ENCODE data around the gene LRRC4B. TPM values are rescaled to one million over a fixed set of nuclear protein-coding genes. Genes with fewer than 3 reads are reported as not detected.

Gene LRRC4B
- total RNA-seq, 4 donors from 2014 or later = 0.33 to 0.81 (median 0.34) TPM; not detected in 1

- Histone ChIP-seq H3K4me3 (peak overlapping the region in 2 of 4 donors; percentile 36 to 47), H3K36me3 (no peaks in the 10 kb centered on the region), H3K4me1 (peaks cover 0 to 11% of the 10 kb centered on the region in 2 donors), H3K27me3 (peaks cover 44 to 73% (median 48%) of the 10 kb centered on the region in 3 donors), H3K27ac (no peak overlapping the region), H3K9me3 (no peaks in the 10 kb centered on the region)
- no peak for ATAC-seq
- DNase-seq = no peak
- TF ChIP-seq, protein P1, sequence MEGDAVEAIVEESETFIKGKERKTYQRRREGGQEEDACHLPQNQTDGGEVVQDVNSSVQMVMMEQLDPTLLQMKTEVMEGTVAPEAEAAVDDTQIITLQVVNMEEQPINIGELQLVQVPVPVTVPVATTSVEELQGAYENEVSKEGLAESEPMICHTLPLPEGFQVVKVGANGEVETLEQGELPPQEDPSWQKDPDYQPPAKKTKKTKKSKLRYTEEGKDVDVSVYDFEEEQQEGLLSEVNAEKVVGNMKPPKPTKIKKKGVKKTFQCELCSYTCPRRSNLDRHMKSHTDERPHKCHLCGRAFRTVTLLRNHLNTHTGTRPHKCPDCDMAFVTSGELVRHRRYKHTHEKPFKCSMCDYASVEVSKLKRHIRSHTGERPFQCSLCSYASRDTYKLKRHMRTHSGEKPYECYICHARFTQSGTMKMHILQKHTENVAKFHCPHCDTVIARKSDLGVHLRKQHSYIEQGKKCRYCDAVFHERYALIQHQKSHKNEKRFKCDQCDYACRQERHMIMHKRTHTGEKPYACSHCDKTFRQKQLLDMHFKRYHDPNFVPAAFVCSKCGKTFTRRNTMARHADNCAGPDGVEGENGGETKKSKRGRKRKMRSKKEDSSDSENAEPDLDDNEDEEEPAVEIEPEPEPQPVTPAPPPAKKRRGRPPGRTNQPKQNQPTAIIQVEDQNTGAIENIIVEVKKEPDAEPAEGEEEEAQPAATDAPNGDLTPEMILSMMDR (IDR thresholded peaks at IDR 0.05 in 4 of 5, conservative IDR thresholded peaks at IDR 0.05 in 1 of 5) = no peak
- no peak for TF ChIP-seq POLR2A (IDR thresholded peaks at IDR 0.05)
- intact Hi-C loops (cut with DNase I; ENCODE audit: low total_unique reads) (loop anchor here (2.0 to 10.0 kb wide), 2 partner anchors 92 to 200 kb away; no protein-coding TSS in a partner anchor), in situ Hi-C loops (cut with MboI; ENCODE audit: low sequenced_read_pairs in 4 of 4) (no loop called here)
Measured at GRCh38 chr19:50557009-50557613, 11.1 kb downstream of the LRRC4B start.

GRCh38 chr19:50556282-50557008, 11.8 kb downstream of the LRRC4B start:
- no peak for TF ChIP-seq POLR2A (IDR thresholded peaks at IDR 0.05)
- TF ChIP-seq, protein P1 (IDR thresholded peaks at IDR 0.05 in 4 of 5, conservative IDR thresholded peaks at IDR 0.05 in 1 of 5) = peak; percentile 34 to 79 (median 69)
- H3K36me3 ChIP-seq = no peaks in the 10 kb centered on the region
- intact Hi-C loops (cut with DNase I; ENCODE audit: low total_unique reads) = loop anchor here (2.0 to 10.0 kb wide), 2 partner anchors 92 to 200 kb away; no protein-coding TSS in a partner anchor
- ATAC-seq = peak in 1 of 2 donors; percentile 62
- peak in 1 of 2 donors; percentile 51 for DNase-seq
- H3K27me3 ChIP-seq = peaks cover 42 to 74% (median 54%) of the 10 kb centered on the region in 3 donors
- H3K4me3 ChIP-seq = peak overlapping the region; percentile 36 to 49 (median 42)
- no peak overlapping the region for H3K27ac ChIP-seq
- H3K9me3 ChIP-seq = no peaks in the 10 kb centered on the region
- peaks cover 0 to 11% of the 10 kb centered on the region in 2 donors for H3K4me1 ChIP-seq
- in situ Hi-C loops (cut with MboI; ENCODE audit: low sequenced_read_pairs in 4 of 4) = no loop called here

GRCh38 chr19:50555450-50556281, 12.6 kb downstream of the LRRC4B start:
- in situ Hi-C loops (cut with MboI; ENCODE audit: low sequenced_read_pairs in 4 of 4) = no loop called here
- H3K27me3 ChIP-seq = peaks cover 42 to 73% (median 58%) of the 10 kb centered on the region in 3 donors
- no peaks in the 10 kb centered on the region for H3K9me3 ChIP-seq
- TF ChIP-seq POLR2A (IDR thresholded peaks at IDR 0.05) = no peak
- TF ChIP-seq, protein P1 (IDR thresholded peaks at IDR 0.05 in 4 of 5, conservative IDR thresholded peaks at IDR 0.05 in 1 of 5) = no peak
- H3K4me3 ChIP-seq = peak overlapping the region in 3 of 4 donors; percentile 36 to 47 (median 38)
- H3K27ac ChIP-seq = no peak overlapping the region
- no peak for DNase-seq
- peaks cover 0 to 11% of the 10 kb centered on the region in 2 donors for H3K4me1 ChIP-seq
- ATAC-seq = no peak
- intact Hi-C loops (cut with DNase I; ENCODE audit: low total_unique reads) = loop anchor here (2.0 to 10.0 kb wide), 2 partner anchors 91 to 199 kb away; no protein-coding TSS in a partner anchor
- no peaks in the 10 kb centered on the region for H3K36me3 ChIP-seq

- DNase-seq (no peak), ATAC-seq (no peak)
- H3K4me3 ChIP-seq = no peak overlapping the region
- no peaks in the 10 kb centered on the region for H3K36me3 ChIP-seq
- no peak for TF ChIP-seq POLR2A (IDR thresholded peaks at IDR 0.05)
- TF ChIP-seq, protein P1 (IDR thresholded peaks at IDR 0.05 in 4 of 5, conservative IDR thresholded peaks at IDR 0.05 in 1 of 5) = no peak
- intact Hi-C loops (cut with DNase I; ENCODE audit: low total_unique reads) = loop anchor here (10.0 kb wide), 1 partner anchor 90 kb away; no protein-coding TSS in a partner anchor
- in situ Hi-C loops (cut with MboI; ENCODE audit: low sequenced_read_pairs in 4 of 4) = no loop called here
- no peaks in the 10 kb centered on the region for H3K9me3 ChIP-seq
- peaks cover 0 to 11% of the 10 kb centered on the region in 2 donors for H3K4me1 ChIP-seq
- H3K27me3 ChIP-seq = peaks cover 42 to 73% (median 58%) of the 10 kb centered on the region in 3 donors
- no peak overlapping the region for H3K27ac ChIP-seq
Measured at GRCh38 chr19:50555033-50555432, 13.2 kb downstream of the LRRC4B start.

All from gastrocnemius medialis (tissue), 4 donors.